Putamen (tissue), 1 donor: ENCODE measurements around the gene GRAMD4.
"Not testable (repeated sequence)": the region's sequence is repeated elsewhere in the genome, so short reads cannot be mapped to it uniquely, and the experiment has no call there.

Experiments
- DNase-seq: peaks from one replicate; pipeline ENCODE4 v3.0.0-alpha.2; 2016; ENCODE audit warnings: low spot score

The GRAMD4 gene

DNA sequence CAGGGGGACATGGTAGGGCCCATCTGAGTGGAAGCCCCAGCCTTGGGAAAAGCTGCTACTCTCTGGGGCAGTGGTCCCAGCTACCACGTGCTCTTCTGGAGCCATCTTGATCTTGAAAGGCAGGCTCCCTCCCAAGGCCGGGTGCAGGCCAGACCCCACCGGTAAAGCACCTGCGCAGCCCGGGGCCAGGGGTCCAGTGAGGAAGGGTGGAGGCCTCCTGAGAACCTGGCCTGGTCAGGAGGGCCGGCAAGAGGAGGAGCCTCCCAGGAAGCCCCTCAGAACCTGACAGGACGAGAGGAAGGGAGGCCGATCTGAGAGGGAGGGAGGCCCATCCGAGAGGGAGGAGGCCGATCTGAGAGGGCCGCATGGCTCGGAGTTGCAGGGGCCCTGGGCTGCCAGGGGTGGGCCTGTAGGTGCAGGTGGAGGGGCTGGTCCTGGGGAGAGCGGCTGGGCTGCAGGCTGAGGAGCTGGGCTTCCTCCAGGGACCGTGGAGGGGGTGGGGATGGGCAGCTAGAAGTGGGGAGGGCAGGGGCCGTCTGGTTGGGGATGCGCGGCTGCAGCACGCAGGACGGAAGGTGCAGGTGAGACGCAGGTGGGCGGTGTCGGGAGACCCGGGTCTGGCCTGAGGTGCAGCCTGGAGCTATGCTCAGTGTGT lies 529 bp downstream of the GRAMD4 start:
- DNase-seq = no peak

DNA sequence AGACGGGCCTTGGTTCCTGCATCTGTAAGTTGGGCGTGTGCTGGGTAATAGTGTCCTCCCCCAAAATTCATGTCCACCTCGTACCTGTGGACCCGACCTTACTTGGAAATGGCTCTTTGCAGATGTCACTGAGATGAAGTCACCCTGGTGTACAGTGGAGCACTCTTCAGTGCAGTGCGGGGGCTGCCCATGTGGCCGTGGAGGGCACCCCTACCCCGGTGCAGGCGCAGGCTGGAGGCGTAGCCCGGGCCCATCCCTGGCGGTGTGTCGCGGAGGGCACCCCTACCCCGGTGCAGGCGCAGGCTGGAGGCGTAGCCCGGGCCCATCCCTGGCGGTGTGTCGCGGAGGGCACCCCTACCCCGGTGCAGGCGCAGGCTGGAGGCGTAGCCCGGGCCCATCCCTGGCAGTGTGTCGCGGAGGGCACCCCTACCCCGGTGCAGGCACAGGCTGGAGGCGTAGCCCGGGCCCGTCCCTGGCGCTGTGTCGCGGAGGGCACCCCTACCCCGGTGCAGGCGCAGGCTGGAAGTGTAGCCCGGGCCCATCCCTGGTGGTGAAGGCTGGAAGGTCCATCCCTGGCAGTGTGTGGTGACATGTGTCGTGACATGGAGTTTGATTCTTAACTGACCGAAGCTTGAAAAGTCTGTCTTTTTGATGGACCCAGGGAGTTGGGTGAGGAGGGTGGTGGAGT lies 1.2 kb downstream of the GRAMD4 start:
- DNase-seq = not testable (repeated sequence)

GRCh38 chr22:46622081-46622521 lies 1.9 kb downstream of the GRAMD4 start:
- peak; percentile 77 for DNase-seq

- DNase-seq = no peak
These were observed 5.1 kb downstream of the GRAMD4 start for GRCh38 chr22:46625113-46625842.

DNA sequence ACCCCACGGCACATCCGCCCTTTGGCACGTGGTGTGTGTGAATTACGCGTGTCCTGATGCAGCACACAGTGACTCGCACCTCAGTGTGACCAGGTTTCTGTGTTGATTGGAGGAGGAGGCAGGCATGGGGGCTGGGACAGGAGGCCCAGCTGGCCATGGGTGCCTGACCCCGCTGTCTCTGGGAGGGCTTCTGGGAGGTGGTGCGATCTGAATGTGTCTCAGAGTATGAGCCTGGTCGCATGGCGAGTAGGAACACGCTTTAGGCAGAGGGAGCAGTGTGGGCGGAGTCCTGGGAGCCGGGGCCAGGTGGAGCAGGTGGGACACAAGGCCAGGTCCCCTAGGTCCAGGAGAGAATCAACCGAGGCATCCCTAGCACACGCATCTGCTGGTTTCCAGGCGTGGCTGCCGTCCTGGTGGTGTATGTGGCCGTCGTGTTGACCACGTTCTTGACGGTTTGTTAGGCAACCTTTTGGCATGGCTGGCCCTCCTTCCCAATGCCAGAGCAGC lies 5.7 kb downstream of the GRAMD4 start:
- DNase-seq = no peak

DNA sequence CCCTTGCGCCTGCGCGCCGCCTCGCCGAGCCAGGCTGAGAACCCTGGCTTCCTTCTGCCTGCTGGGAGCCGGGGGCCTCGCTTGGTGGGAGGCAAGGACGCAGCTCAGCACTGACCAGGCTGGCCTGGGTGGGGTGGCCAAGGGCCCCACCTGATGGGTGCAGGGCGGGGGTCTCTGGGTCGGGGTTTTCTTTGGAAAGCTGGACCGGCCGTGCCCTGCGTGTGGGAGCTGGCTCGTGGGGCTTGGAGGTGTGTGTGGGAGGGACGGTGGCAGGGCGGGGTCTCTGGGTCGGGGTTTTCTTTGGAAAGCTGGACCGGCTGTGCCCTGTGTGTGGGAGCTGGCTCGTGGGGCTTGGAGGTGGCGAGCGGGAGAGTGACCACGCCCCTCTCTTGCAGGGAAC lies 6.2 kb downstream of the GRAMD4 start:
- no peak for DNase-seq

DNA sequence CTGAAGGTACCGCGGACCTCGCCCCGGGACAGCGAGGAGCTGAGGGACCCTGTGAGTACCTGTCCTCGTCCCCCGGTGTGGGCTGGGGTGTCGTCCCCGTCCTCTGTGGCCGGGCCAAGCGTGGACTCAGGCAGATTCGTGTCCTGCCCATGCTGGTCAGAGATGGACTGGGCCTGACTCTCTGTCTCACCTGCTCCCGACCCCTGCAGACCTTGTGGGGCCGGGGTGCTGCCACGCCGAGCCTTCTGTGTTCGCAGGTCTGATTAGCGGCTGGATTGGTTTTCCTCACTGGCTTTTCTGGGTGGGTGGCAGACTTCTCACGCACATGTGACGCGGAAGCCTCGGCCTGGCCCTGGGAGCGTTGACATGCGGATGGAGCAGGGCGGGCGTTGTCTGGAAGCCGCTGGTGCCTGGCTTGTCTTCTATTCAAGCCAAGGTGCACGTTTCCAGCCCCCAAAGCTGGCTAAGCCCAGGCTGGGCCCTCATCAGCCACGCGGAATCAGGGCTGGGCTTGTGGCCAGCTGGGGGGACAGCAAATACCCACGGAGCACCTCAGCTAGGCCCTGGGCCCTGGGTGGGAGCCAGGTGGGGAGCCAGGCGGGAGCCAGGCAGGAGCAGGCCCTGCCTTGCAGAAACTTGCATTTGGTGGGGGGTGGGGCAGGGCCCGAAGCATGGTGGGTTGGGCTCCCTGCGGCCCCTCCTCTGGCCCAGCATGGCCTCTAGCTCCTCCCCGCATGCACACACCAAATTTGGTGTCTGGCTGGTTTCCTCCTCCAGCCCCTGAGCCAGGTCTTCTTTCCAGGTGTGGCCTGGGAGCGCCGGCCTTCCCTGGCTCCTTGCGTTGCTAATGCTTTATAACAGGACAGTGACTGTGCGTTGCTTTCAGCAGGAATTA lies 7.0 kb downstream of the GRAMD4 start:
- DNase-seq = no peak

GRCh38 chr22:46627806-46628482 lies 7.8 kb downstream of the GRAMD4 start:
- DNase-seq = no peak

DNA sequence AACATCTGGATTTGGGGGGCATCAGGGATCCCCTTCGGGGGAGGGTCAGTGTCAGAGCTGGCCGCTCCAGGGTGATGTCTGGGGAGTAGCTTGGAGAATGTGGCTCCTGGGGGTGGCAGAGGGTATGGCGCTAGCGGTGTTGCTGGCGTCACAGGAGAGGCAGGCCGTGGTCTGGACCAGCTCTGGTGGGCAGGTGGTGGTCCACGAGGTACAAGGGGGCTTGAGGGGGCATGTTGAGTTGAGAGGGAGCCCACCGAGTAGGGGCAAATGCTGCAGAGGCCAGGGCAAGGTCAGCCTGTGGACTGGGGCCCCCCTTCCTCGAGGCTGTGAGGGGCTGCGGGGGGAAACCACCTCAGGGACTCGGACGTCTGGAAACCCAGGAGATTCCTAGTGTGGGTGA lies 8.6 kb downstream of the GRAMD4 start:
- DNase-seq = no peak

- no peak for DNase-seq
These were observed 9.1 kb downstream of the GRAMD4 start for GRCh38 chr22:46629291-46629690.

DNA sequence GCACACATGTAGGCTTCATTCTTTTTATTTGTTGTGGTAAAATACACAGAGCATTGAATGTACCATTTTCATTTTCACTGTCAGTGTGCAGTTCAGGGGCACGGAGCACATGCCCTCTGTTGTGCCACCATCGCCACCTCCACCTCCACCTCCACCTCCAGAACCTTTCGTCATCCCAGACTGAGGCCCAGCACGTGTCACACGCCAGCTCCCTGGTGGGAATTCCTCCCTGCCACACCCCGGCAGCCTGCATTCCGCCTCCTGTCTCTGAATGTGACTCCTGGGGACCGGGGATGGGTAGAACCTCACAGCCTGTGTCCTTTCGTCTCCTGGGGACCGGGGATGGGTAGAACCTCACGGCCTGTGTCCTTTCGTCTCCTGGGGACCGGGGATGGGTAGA lies 10.9 kb downstream of the GRAMD4 start:
- no peak for DNase-seq

GRCh38 chr22:46632646-46633249 lies 12.6 kb downstream of the GRAMD4 start:
- DNase-seq = no peak

GRCh38 chr22:46633334-46633890 lies 13.2 kb downstream of the GRAMD4 start:
- no peak for DNase-seq

- DNase-seq = no peak
These were observed 14.0 kb downstream of the GRAMD4 start for GRCh38 chr22:46634011-46634699.

- not testable (repeated sequence) for DNase-seq
These were observed 14.9 kb downstream of the GRAMD4 start for GRCh38 chr22:46634973-46635685.

GRCh38 chr22:46635756-46636155 lies 15.6 kb downstream of the GRAMD4 start:
- DNase-seq = no peak

DNA sequence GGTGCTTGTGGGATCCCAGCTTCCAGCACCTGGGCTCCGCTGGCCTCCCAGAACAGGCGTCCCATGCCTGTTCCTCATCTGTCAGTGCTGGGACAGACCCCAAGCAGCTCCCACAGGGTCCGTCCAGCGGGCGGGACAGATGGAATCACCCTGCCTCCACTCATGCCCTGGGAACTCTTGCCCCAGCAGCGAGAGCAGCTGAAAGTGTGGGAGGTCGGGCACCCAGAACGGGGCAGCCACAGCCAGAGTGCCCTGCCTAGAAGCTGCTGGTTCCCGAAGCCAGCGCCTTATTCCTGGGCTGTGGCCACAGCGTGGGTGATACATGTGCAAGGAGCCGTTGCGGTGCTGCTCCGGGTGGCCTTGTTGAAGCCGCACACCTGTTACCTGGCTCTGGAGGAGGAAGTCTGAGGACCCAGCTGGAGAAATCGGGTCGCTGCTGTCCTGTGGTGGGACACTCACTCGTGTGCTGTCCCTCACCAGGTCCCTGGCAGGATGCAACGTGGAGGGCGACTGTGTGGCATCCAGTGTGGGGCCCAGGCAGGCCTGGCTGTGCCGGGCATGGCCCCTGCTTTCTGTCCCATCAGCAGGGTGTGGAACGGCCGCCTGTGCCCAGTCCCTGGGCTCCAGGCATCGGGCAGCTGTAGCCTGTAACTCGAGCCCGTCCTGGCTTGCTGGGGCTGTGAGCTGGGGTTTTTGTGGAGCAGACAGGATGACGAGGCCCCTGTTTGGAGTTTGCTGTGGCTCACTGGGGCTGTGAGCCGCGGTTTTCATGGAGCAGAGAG lies 16.2 kb downstream of the GRAMD4 start:
- no peak for DNase-seq
